AG10803 (cell line): ENCODE data around the gene TAS2R43.
"Not testable (repeated sequence)": the region's sequence is repeated elsewhere in the genome, so short reads cannot be mapped to it uniquely, and the experiment has no call there.

Source experiments
- DNase-seq: peaks from one replicate; pipeline ENCODE4 v3.0.0; 2010; ENCODE audit warnings: low read depth
- H3K4me3 ChIP-seq: 2 replicates; pipeline ENCODE4 v1.5.1; 2011; ENCODE audit warnings: mild to moderate bottlenecking, low read length, control low read depth
- CTCF ChIP-seq: conservative IDR thresholded peaks from 2 replicates; pipeline ENCODE4 v1.5.1; 2011; ENCODE audit warnings: mild to moderate bottlenecking, low read length, control low read depth, inconsistent platforms

TAS2R43 gene, protein sequence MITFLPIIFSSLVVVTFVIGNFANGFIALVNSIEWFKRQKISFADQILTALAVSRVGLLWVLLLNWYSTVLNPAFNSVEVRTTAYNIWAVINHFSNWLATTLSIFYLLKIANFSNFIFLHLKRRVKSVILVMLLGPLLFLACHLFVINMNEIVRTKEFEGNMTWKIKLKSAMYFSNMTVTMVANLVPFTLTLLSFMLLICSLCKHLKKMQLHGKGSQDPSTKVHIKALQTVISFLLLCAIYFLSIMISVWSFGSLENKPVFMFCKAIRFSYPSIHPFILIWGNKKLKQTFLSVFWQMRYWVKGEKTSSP

DNA sequence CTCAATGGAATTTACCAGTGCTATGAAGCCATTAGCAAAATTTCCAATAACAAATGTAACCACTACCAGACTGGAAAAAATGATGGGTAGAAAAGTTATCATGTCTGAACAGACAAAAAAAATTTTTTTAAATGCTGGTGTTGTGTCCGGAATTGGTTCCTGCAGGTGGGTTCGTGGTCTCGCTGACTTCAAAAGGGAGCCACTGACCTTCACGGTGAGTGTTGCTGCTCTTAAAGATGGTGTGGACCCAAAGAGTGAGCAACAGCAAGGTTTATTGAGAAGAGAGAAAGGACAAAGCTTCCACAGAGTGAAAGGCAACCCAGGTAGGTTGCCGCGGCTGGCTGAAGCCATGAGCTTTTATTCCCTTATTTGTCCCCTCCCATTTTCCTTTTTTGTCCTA lies at the start of gene TAS2R43:
TAS2R43 (minus strand) TSS at position 186 of the 400 bp plus-strand sequence; CDS start at position 102, 84 bp downstream.
- TF ChIP-seq CTCF, result no peak
- no peak within 1 kb of the TSS for H3K4me3 ChIP-seq
- DNase-seq, result no peak

- no peak for DNase-seq
- no peak overlapping the region for H3K4me3 ChIP-seq
- no peak for TF ChIP-seq CTCF
These were observed 44.0 kb upstream of the TAS2R43 start for GRCh38 chr12:11136075-11136474.

DNA sequence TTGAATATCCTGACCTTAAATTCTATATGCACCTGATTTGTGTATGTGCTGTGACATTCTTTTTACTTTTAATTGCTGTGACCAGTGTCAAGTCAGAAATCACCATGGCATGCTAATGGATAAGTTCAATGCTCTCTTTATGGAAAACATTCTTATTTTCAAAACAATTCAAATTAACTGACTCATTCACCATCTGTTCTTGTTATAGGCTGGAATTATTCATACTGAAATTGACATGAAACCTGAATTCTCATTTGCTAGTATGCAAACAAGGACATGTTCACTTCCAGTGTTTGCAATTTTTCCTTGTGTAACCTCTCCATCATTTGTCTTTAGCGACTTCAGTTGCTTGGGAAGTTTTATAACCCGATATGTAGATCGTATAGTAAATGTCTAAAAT lies 42.2 kb upstream of the TAS2R43 start, which contains the start of gene TAS2R30:
TAS2R30 (minus strand) TSS at position 340 of the 400 bp plus-strand sequence. CDS start 400 bp downstream, outside the sequence.
- no peak within 1 kb of the TSS for H3K4me3 ChIP-seq
- peak; percentile 18 for DNase-seq
- no peak for TF ChIP-seq CTCF

DNA sequence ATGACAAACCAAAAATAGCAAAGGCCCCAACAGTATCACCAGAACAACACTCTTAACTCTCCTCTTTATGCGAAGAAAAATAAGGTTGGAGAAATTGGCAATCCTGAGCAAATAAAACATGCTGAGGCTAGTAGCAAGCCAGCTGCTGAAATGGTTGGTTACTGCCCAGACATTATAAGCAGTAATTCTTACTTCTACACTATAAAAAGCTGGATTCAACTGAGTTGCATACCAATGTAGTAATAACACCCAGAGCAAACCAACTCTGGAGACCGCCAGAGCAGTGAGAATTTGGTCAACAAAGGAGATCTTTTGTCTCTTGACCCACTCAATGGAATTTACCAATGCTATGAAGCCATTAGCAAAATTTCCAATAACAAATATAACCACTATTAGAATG lies 41.7 kb upstream of the TAS2R43 start:
- H3K4me3 ChIP-seq, result no peak overlapping the region
- peak; percentile 26 for DNase-seq
- TF ChIP-seq CTCF, result no peak

GRCh38 chr12:11133162-11133561 lies 41.0 kb upstream of the TAS2R43 start:
- H3K4me3 ChIP-seq, result no peak overlapping the region
- no peak for DNase-seq
- no peak for TF ChIP-seq CTCF

GRCh38 chr12:11130999-11131398 lies 38.9 kb upstream of the TAS2R43 start:
- TF ChIP-seq CTCF, result no peak
- H3K4me3 ChIP-seq, result no peak overlapping the region
- no peak for DNase-seq

GRCh38 chr12:11130382-11130781 lies 38.3 kb upstream of the TAS2R43 start:
- no peak overlapping the region for H3K4me3 ChIP-seq
- TF ChIP-seq CTCF, result no peak
- DNase-seq, result no peak

DNA sequence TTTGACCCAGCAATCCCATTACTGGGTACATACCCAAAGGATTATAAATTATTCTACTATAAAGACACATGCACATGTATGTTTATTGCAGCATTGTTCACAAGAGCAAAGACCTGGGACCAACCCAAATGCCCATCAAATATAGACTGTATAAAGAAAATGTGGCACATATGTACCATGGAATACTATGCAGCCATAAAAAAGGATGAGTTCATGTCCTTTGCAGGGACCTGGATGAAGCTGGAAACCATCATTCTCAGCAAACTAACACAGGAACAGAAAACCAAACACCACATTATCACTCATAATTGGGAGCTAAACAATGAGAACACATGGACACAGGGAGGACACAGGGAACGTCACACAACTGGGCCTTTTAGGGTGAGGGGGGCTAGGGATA lies 22.0 kb upstream of the TAS2R43 start:
- H3K4me3 ChIP-seq, DNase-seq: not testable (repeated sequence)

- DNase-seq, H3K4me3 ChIP-seq: not testable (repeated sequence)
These were observed 19.1 kb upstream of the TAS2R43 start for GRCh38 chr12:11111213-11111612.
